ENCODE data around the gene KIF16B. TPM values are rescaled to one million over a fixed set of nuclear protein-coding genes. Genes with fewer than 3 reads are reported as not detected.

The KIF16B gene
- total and polyA plus RNA-seq, 2 of the 13 experiments (the other 11 are each of a cell fraction or from before 2014, with no cell fraction given), result 6.9 to 18.0 TPM

DNA sequence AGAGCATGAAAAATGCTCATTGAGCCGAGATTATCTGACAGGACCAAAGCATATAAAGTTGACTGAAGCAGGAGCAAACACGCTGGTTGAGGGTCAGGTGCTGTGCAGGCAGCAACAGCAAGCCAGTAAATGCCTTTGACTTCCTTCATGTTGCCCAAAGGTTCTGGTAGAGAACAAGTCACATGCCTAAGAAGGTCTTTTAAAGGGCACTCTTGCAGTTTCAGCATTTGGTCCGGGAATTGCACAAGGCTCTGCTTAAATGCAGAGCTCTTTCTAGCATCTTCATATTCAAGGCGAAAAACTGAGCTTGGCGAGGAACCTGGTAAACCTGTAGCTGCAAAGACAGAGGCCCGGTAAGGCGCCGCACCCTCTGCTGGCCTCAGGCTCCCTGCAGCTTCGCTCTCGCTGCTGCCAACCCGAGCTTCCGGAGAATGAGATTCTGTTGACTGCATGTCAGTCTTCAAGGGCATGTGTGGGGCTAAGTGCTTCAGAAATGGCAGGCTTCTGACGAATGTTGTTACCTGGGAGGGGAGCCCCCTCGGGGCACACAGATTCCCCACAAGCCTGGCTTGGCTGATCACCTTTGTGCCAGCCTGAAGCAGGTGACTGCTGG, 205.2 kb downstream of the KIF16B start:
- 94% methylated on average over 14 of the region's 14 CpGs for WGBS (ENCODE audit: low lambda C conversion rate)
- no peaks in the 10 kb centered on the region for H3K27me3 ChIP-seq (ENCODE audit: control insufficient read depth in 1 of 2, insufficient read depth in 2 of 2, low read length in 2 of 2)
- no peak overlapping the region for H3K9ac ChIP-seq (ENCODE audit: insufficient read depth, low read depth, low read length)
- ChIA-PET CTCF (ENCODE audit: low intra/inter-chr PET ratio, low total read pairs) (no interaction called here), POLR2A (no interaction called here)
- no peak overlapping the region for H3K27ac ChIP-seq (ENCODE audit: extremely low read length, insufficient read depth, low read length)
- no peak overlapping the region for H3K4me2 ChIP-seq (ENCODE audit: low read depth, low read length)
- in situ Hi-C loops (cut with HindIII; ENCODE audit: extremely low pct_ligation_motif_present, low pct_unique_long_range_greater_than_20kb) (no loop called here), intact Hi-C loops (cut with micrococcal nuclease; ENCODE audit: unreplicated experiment) (no loop called here)
- no peaks in the 10 kb centered on the region for H4K20me1 ChIP-seq (ENCODE audit: insufficient read depth, low read length)
- no peak overlapping the region for H3K4me3 ChIP-seq (replicated peaks in 1 of 3; ENCODE audit: insufficient read depth in 1 of 3, low read depth in 2 of 3, low read length in 3 of 3)
- BruUV-seq (replicated peaks), result no TSS peak
- no peak overlapping the region for H2AFZ ChIP-seq (ENCODE audit: low read length)
- no peaks in the 10 kb centered on the region for H3K79me2 ChIP-seq (ENCODE audit: insufficient read depth, low read length)
- H3K36me3 ChIP-seq (replicated peaks in 1 of 2; ENCODE audit: control insufficient read depth in 1 of 2, insufficient read depth in 2 of 2, low read length in 2 of 2), result no peaks in the 10 kb centered on the region; a peak in 2 of 5 replicates
- ATAC-seq, result no peak; the same call in 1 of the 3 replicates
- peaks cover 10% of the 10 kb centered on the region for H3K4me1 ChIP-seq (ENCODE audit: insufficient read depth, low read length)
- FAIRE-seq, result no peak
- no peaks in the 10 kb centered on the region for H3K9me3 ChIP-seq (ENCODE audit: low read length)
- no peak for DNase-seq (ENCODE audit: low spot score)
- TF ChIP-seq ELF4 (CRISPR knock-in tag; IDR thresholded peaks at IDR 0.05; ENCODE audit: borderline replicate concordance) (no peak), NPAS2 (CRISPR knock-in tag; IDR thresholded peaks at IDR 0.05; ENCODE audit: borderline replicate concordance) (no peak), PITX1 (CRISPR knock-in tag; IDR thresholded peaks at IDR 0.05) (no peak), ASH2L (IDR thresholded peaks at IDR 0.05; ENCODE audit: insufficient read length, low read depth, low read length) (no peak), IRX3 (CRISPR knock-in tag; IDR thresholded peaks at IDR 0.05; ENCODE audit: borderline replicate concordance, low read depth) (no peak), ESRRA (CRISPR knock-in tag; IDR thresholded peaks at IDR 0.05; ENCODE audit: low read depth) (no peak), ZNF446 (CRISPR knock-in tag; IDR thresholded peaks at IDR 0.05) (no peak), NFE2L1 (CRISPR knock-in tag; IDR thresholded peaks at IDR 0.05; ENCODE audit: borderline replicate concordance) (no peak), NFIC (IDR thresholded peaks at IDR 0.05; ENCODE audit: low read length) (no peak), ZSCAN30 (CRISPR knock-in tag; IDR thresholded peaks at IDR 0.05) (no peak), SP140L (CRISPR knock-in tag; IDR thresholded peaks at IDR 0.05; ENCODE audit: borderline replicate concordance) (no peak)
- TF ChIP-seq, protein P1, sequence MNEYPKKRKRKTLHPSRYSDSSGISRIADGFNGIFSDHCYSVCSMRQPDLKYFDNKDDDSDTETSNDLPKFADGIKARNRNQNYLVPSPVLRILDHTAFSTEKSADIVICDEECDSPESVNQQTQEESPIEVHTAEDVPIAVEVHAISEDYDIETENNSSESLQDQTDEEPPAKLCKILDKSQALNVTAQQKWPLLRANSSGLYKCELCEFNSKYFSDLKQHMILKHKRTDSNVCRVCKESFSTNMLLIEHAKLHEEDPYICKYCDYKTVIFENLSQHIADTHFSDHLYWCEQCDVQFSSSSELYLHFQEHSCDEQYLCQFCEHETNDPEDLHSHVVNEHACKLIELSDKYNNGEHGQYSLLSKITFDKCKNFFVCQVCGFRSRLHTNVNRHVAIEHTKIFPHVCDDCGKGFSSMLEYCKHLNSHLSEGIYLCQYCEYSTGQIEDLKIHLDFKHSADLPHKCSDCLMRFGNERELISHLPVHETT (CRISPR knock-in tag; conservative IDR thresholded peaks at IDR 0.05), result no peak
- TF ChIP-seq, protein P2, sequence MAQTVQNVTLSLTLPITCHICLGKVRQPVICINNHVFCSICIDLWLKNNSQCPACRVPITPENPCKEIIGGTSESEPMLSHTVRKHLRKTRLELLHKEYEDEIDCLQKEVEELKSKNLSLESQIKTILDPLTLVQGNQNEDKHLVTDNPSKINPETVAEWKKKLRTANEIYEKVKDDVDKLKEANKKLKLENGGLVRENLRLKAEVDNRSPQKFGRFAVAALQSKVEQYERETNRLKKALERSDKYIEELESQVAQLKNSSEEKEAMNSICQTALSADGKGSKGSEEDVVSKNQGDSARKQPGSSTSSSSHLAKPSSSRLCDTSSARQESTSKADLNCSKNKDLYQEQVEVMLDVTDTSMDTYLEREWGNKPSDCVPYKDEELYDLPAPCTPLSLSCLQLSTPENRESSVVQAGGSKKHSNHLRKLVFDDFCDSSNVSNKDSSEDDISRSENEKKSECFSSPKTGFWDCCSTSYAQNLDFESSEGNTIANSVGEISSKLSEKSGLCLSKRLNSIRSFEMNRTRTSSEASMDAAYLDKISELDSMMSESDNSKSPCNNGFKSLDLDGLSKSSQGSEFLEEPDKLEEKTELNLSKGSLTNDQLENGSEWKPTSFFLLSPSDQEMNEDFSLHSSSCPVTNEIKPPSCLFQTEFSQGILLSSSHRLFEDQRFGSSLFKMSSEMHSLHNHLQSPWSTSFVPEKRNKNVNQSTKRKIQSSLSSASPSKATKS (CRISPR knock-in tag; IDR thresholded peaks at IDR 0.05), result no peak
- TF ChIP-seq, protein P3, sequence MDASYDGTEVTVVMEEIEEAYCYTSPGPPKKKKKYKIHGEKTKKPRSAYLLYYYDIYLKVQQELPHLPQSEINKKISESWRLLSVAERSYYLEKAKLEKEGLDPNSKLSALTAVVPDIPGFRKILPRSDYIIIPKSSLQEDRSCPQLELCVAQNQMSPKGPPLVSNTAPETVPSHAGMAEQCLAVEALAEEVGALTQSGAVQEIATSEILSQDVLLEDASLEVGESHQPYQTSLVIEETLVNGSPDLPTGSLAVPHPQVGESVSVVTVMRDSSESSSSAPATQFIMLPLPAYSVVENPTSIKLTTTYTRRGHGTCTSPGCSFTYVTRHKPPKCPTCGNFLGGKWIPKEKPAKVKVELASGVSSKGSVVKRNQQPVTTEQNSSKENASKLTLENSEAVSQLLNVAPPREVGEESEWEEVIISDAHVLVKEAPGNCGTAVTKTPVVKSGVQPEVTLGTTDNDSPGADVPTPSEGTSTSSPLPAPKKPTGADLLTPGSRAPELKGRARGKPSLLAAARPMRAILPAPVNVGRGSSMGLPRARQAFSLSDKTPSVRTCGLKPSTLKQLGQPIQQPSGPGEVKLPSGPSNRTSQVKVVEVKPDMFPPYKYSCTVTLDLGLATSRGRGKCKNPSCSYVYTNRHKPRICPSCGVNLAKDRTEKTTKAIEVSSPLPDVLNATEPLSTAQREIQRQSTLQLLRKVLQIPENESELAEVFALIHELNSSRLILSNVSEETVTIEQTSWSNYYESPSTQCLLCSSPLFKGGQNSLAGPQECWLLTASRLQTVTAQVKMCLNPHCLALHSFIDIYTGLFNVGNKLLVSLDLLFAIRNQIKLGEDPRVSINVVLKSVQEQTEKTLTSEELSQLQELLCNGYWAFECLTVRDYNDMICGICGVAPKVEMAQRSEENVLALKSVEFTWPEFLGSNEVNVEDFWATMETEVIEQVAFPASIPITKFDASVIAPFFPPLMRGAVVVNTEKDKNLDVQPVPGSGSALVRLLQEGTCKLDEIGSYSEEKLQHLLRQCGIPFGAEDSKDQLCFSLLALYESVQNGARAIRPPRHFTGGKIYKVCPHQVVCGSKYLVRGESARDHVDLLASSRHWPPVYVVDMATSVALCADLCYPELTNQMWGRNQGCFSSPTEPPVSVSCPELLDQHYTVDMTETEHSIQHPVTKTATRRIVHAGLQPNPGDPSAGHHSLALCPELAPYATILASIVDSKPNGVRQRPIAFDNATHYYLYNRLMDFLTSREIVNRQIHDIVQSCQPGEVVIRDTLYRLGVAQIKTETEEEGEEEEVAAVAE (CRISPR knock-in tag; IDR thresholded peaks at IDR 0.05; ENCODE audit: borderline replicate concordance), result no peak
- TF ChIP-seq, protein P4, sequence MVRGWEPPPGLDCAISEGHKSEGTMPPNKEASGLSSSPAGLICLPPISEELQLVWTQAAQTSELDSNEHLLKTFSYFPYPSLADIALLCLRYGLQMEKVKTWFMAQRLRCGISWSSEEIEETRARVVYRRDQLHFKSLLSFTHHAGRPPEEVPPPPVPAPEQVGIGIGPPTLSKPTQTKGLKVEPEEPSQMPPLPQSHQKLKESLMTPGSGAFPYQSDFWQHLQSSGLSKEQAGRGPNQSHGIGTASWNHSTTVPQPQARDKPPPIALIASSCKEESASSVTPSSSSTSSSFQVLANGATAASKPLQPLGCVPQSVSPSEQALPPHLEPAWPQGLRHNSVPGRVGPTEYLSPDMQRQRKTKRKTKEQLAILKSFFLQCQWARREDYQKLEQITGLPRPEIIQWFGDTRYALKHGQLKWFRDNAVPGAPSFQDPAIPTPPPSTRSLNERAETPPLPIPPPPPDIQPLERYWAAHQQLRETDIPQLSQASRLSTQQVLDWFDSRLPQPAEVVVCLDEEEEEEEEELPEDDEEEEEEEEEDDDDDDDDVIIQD (CRISPR knock-in tag; IDR thresholded peaks at IDR 0.05; ENCODE audit: low read depth), result no peak
